Chondrocyte (in vitro differentiated cells): ENCODE measurements around the gene HERC5. TPM values are rescaled to one million over a fixed set of nuclear protein-coding genes. Genes with fewer than 3 reads are reported as not detected.
A peak's percentile ranks its signal among the peaks of the same experiment; 100 is the strongest.

Source experiments
- DNase-seq: peaks from one replicate; pipeline ENCODE4 v3.0.0; 2021; ENCODE audit warnings: mixed read lengths, low spot score
- H3K27ac Mint-ChIP-seq: one replicate; pipeline ENCODE4 v1.8.0; 2021; ENCODE audit warnings: mild to moderate bottlenecking, moderate library complexity, mixed read lengths; ENCODE audit not compliant: unreplicated experiment
- H3K27me3 Mint-ChIP-seq: 2 replicates; pipeline ENCODE4 v1.8.0; 2021; ENCODE audit warnings: low read depth, mixed read lengths
- H3K36me3 Mint-ChIP-seq: 2 replicates; pipeline ENCODE4 v1.8.0; 2021; ENCODE audit warnings: low read depth, mixed read lengths
- H3K4me1 Mint-ChIP-seq: 2 replicates; pipeline ENCODE4 v1.8.0; 2021; ENCODE audit warnings: low read depth, mild to moderate bottlenecking, mixed read lengths
- H3K4me3 Mint-ChIP-seq: one replicate; pipeline ENCODE4 v1.8.0; 2021; ENCODE audit warnings: mild to moderate bottlenecking, moderate library complexity, mixed read lengths; ENCODE audit not compliant: unreplicated experiment
- H3K9me3 Mint-ChIP-seq: 2 replicates; pipeline ENCODE4 v1.8.0; 2021; ENCODE audit warnings: low read depth, mixed read lengths
- total RNA-seq: library from RNA; stranded (reverse); gene quantifications from 3 replicates; pipeline ENCODE4 v1.2.1, GENCODE V29; 2021
- TF ChIP-seq, protein P1 (sequence below): fragments of 200-600 bp; sonication (generic); IDR thresholded peaks from 2 replicates; pipeline ENCODE4 v1.5.0; 2021; ENCODE audit warnings: antibody characterized with exemption, mild to moderate bottlenecking, moderate library complexity

The HERC5 gene
- total RNA-seq, 1 donor from 2014 or later: 0.40 TPM

DNA sequence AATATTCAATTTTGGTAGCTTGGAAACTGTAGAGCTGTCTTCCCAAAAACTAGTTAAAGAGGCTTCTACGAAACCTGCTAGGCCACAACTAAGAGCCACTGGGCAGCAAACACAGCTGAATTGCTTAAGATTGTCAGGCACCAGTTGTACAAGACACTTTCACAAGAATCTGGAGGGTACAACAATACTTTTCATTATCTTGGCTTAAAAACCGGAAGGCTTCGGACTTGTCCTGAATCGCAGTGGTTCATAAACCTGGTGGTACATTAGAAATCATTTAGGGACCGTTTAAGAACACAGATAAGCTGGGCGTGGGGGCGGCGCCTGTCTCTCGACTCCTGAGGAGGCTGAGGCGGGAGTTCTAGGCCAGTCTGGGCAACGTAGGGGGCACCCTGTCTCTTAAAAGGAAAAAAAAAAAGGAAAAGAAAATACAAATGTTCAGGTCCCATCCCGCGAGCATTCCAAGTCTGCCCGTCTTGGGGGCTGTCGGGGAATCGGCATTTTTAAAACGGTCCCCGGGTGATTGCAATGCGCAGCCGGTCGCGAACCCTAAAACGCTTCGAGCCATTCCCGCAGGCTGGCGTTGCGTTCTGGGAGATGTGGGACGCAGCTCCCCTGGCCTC, 65.9 kb downstream of the HERC5 start:
- H3K4me3 Mint-ChIP-seq: peak overlapping the region; percentile 90
- no peaks in the 10 kb centered on the region for H3K27me3 Mint-ChIP-seq
- H3K4me1 Mint-ChIP-seq: peaks cover 23% of the 10 kb centered on the region
- TF ChIP-seq, protein P1, sequence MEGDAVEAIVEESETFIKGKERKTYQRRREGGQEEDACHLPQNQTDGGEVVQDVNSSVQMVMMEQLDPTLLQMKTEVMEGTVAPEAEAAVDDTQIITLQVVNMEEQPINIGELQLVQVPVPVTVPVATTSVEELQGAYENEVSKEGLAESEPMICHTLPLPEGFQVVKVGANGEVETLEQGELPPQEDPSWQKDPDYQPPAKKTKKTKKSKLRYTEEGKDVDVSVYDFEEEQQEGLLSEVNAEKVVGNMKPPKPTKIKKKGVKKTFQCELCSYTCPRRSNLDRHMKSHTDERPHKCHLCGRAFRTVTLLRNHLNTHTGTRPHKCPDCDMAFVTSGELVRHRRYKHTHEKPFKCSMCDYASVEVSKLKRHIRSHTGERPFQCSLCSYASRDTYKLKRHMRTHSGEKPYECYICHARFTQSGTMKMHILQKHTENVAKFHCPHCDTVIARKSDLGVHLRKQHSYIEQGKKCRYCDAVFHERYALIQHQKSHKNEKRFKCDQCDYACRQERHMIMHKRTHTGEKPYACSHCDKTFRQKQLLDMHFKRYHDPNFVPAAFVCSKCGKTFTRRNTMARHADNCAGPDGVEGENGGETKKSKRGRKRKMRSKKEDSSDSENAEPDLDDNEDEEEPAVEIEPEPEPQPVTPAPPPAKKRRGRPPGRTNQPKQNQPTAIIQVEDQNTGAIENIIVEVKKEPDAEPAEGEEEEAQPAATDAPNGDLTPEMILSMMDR: no peak
- H3K27ac Mint-ChIP-seq: peak overlapping the region; percentile 93
- no peak for DNase-seq
- no peaks in the 10 kb centered on the region for H3K9me3 Mint-ChIP-seq
- peaks cover 3% of the 10 kb centered on the region for H3K36me3 Mint-ChIP-seq

DNA sequence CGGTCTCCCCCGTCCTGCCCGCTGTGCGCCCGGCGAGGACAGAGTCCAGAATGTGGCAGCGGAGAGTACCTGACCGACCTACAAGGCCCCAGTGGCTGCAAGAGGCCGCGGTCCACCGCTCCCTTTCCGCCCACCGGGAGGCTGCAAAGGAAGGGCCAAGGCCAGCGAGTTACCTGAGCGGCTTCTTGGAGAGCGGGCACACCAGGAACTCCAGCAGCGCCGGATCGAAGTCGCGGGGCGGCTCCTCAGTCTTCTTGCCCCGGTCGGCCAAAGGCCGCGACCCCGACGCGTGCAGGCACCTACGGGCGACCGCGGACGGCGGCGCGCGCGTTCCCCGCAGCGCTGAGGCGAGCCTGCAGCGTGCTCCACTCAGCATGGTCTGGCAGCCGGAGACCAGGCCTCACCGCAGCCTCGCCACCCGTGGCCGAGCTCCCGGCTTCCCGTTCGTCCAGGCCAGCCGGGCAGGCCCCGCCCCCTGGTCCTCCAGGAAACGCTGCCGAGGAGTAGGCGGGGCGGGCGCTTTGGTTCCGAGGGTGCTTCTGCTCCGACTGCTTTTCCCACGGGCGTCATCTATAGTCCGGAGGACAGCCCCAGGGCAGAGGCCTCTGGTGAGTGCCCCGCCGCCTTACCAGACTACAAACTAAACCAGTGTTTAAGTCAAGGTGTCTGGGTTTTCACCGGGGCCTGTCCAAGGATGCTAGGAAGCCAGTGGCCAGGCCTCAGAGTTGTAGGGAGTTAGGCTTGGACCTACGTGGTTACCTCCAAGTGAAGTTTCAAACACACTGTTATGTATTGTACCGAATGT, 66.6 kb downstream of the HERC5 start, which contains the start of gene PYURF:
Gene PYURF, minus strand, starts transcription at position 452 of the 805 bp plus-strand sequence. Its CDS starts 76 bp downstream, at position 376.
- DNase-seq: peak; percentile 98
- peak within 1 kb of the TSS; percentile 90 for H3K4me3 Mint-ChIP-seq
- no peaks in the 10 kb centered on the region for H3K9me3 Mint-ChIP-seq
- peak within 1 kb of the TSS; percentile 93 for H3K27ac Mint-ChIP-seq
- peaks cover 3% of the 10 kb centered on the region for H3K36me3 Mint-ChIP-seq
- no peaks in the 10 kb centered on the region for H3K27me3 Mint-ChIP-seq
- peaks cover 23% of the 10 kb centered on the region for H3K4me1 Mint-ChIP-seq
- TF ChIP-seq, protein P1: peak; percentile 11

DNA sequence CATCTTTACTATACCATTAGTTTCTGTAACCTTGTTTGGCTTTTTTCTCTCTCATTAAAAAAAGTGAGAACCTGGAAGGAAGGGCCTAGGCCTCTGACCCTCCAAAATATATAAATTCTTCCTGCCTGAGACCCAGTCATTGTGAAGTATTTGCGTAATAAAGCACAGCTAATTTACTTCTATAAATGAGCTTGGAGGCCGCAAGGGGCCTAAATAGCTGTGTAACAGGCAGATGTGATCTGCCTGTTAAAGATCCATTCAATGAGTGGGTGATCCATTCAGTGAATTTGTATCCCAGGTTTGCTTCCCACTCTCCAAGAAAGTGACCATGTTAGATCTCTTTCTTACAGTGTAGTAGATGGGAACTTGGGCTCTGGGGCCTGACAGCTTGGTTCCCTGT, 67.3 kb downstream of the HERC5 start:
- Mint-ChIP-seq H3K27me3 (no peaks in the 10 kb centered on the region), H3K4me1 (peaks cover 23% of the 10 kb centered on the region), H3K9me3 (no peaks in the 10 kb centered on the region), H3K36me3 (peaks cover 3% of the 10 kb centered on the region), H3K27ac (peak overlapping the region; percentile 93), H3K4me3 (peak overlapping the region; percentile 90)
- no peak for DNase-seq
- TF ChIP-seq, protein P1: no peak

DNA sequence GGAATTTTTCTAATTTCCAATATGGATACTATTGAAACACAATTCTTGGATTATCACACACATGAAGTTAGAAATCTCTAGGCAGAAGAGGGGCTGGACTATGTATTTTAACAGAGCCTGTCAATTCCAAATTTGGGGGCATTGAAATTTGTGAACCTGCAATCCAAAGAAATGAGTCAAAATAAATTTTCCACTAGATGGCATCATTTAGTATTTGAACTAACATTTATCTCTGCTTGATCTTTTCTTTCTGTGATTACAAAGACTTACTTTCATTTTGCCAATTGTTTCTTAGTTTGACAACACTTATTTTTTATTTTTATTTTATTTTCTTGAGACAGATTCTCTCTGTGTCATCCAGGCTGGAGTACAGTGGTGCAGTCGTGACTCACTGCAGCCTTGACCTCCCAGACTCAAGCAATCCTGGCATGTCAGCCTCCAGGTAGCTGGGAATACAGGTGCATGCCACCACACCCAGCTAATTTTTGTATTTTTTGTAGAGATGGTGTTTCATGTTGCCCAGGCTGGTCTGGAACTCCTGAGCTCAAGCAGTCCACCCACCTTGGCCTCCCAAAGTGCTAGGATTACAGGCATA, 69.4 kb downstream of the HERC5 start:
- no peak for DNase-seq
- Mint-ChIP-seq H3K4me3 (no peak overlapping the region), H3K4me1 (peaks cover 23% of the 10 kb centered on the region), H3K27ac (peak overlapping the region; percentile 63), H3K9me3 (no peaks in the 10 kb centered on the region), H3K27me3 (no peaks in the 10 kb centered on the region), H3K36me3 (no peaks in the 10 kb centered on the region)
- TF ChIP-seq, protein P1: peak; percentile 80

DNA sequence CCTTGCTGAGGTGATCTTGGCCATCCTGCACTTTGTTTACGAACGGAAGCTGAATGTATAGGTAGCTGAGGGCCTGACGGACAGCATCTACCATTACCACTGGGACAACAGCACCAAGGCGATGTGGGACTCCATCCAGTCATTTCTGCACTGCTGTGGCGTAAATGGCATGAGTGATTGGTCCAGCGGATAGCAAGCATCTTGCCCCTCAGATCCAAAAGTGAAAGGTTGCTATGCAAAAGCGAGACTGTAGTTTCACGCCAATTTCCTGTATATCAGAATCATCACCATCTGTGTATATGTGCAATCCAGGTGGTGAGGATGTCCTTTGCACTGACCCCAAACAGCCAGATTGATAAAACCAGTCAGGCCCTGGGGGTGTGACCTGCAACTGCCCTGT, 70.9 kb downstream of the HERC5 start:
- Mint-ChIP-seq H3K4me1 (peaks cover 13% of the 10 kb centered on the region), H3K27ac (peak overlapping the region; percentile 74)

More for the DNA sequence above, 70.9 kb downstream of the HERC5 start:
- H3K4me3 Mint-ChIP-seq: no peak overlapping the region
- H3K36me3 Mint-ChIP-seq: no peaks in the 10 kb centered on the region
- H3K9me3 Mint-ChIP-seq: no peaks in the 10 kb centered on the region
- TF ChIP-seq, protein P1: no peak
- no peaks in the 10 kb centered on the region for H3K27me3 Mint-ChIP-seq
- DNase-seq: no peak
